Measurements from ENCODE around the gene PARVB.

DNA sequence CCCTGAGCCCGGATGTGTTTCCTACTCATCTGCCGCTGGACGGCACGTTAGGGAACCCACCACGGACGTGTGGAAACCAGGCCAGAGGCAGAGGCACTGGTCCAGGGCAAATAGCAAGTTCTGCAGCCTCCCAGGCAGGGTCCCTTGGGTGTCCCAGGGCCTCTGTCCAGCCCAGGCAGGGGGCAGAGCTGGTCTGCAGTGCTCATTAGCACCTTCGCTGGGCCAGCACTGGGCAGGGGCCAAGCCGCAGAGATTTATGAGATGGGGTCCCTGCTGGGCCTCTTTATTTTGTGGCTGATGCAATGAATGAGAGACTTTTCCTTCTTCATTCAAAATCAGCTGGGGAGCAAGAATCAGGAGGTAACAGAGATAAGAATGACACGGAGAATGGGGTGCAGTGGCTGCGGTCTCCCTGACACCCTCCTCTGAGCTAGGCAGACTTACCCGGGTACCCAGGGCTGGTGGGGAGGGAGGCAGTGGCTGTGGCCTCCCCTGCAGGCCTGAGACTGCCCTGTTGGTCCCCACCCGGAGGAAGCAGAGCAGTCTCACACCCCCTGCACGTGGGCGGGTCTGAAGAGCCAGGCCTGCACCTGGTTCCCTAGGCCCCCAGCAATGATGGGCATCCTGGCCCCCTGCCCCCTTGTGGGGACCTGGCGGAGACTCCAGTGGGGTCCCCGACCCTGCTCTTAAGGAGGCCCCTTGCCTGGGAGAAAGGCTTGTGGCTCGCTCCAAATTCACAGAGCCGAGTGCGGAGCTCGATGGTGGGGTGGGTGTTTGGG is 142.6 kb downstream of the PARVB start:
- TF ChIP-seq, protein P1, sequence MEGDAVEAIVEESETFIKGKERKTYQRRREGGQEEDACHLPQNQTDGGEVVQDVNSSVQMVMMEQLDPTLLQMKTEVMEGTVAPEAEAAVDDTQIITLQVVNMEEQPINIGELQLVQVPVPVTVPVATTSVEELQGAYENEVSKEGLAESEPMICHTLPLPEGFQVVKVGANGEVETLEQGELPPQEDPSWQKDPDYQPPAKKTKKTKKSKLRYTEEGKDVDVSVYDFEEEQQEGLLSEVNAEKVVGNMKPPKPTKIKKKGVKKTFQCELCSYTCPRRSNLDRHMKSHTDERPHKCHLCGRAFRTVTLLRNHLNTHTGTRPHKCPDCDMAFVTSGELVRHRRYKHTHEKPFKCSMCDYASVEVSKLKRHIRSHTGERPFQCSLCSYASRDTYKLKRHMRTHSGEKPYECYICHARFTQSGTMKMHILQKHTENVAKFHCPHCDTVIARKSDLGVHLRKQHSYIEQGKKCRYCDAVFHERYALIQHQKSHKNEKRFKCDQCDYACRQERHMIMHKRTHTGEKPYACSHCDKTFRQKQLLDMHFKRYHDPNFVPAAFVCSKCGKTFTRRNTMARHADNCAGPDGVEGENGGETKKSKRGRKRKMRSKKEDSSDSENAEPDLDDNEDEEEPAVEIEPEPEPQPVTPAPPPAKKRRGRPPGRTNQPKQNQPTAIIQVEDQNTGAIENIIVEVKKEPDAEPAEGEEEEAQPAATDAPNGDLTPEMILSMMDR (IDR thresholded peaks at IDR 0.05), result no peak
- TF ChIP-seq POLR2A (IDR thresholded peaks at IDR 0.05), result no peak
